Measurements from ENCODE around the gene CASK.
"Not testable (repeated sequence)": the region's sequence is repeated elsewhere in the genome, so short reads cannot be mapped to it uniquely, and the experiment has no call there.

The CASK gene

GRCh38 chrX:41516456-41516855 is 406.9 kb downstream of the CASK start:
- no peak for DNase-seq (ENCODE audit: low read depth in 2 of 2)

GRCh38 chrX:41515376-41515775 is 408.0 kb downstream of the CASK start:
- DNase-seq (ENCODE audit: low read depth in 2 of 2) = no peak

- DNase-seq (ENCODE audit: low read depth in 2 of 2) = no peak
Observed at GRCh38 chrX:41514179-41514578, 409.2 kb downstream of the CASK start.

- not testable (repeated sequence) for DNase-seq (ENCODE audit: low read depth in 2 of 2)
Observed at GRCh38 chrX:41512853-41513252, 410.5 kb downstream of the CASK start.

GRCh38 chrX:41512394-41512793 is 411.0 kb downstream of the CASK start:
- DNase-seq (ENCODE audit: low read depth in 2 of 2) = no peak

GRCh38 chrX:41507919-41508318 is 415.4 kb downstream of the CASK start:
- no peak for DNase-seq (ENCODE audit: low read depth in 2 of 2)

GRCh38 chrX:41502004-41502403 is 421.4 kb downstream of the CASK start:
- DNase-seq (ENCODE audit: low read depth in 2 of 2) = no peak

GRCh38 chrX:41499984-41500383 is 423.4 kb downstream of the CASK start:
- no peak for DNase-seq (ENCODE audit: low read depth in 2 of 2)

- no peak for DNase-seq (ENCODE audit: low read depth in 2 of 2)
Observed at GRCh38 chrX:41499195-41499594, 424.2 kb downstream of the CASK start.

- no peak for DNase-seq (ENCODE audit: low read depth in 2 of 2)
Observed at GRCh38 chrX:41491267-41492004, 431.9 kb downstream of the CASK start.

GRCh38 chrX:41490446-41490845 is 432.9 kb downstream of the CASK start:
- DNase-seq (ENCODE audit: low read depth in 2 of 2) = no peak

- no peak for DNase-seq (ENCODE audit: low read depth in 2 of 2)
Observed at GRCh38 chrX:41482154-41482850, 441.1 kb downstream of the CASK start.

- no peak for DNase-seq (ENCODE audit: low read depth in 2 of 2)
Observed at GRCh38 chrX:41481264-41482109, 441.9 kb downstream of the CASK start.

- no peak for DNase-seq (ENCODE audit: low read depth in 2 of 2)
Observed at GRCh38 chrX:41480508-41481260, 442.7 kb downstream of the CASK start.

- DNase-seq (ENCODE audit: low read depth in 2 of 2) = no peak
Observed at GRCh38 chrX:41478381-41478911, 444.9 kb downstream of the CASK start.

GRCh38 chrX:41475591-41476241 is 447.6 kb downstream of the CASK start:
- DNase-seq (ENCODE audit: low read depth in 2 of 2) = no peak

- DNase-seq (ENCODE audit: low read depth in 2 of 2) = no peak
Observed at GRCh38 chrX:41475191-41475590, 448.2 kb downstream of the CASK start.

GRCh38 chrX:41474726-41475100 is 448.6 kb downstream of the CASK start:
- no peak for DNase-seq (ENCODE audit: low read depth in 2 of 2)

GRCh38 chrX:41473936-41474725 is 449.2 kb downstream of the CASK start:
- no peak for DNase-seq (ENCODE audit: low read depth in 2 of 2)

GRCh38 chrX:41472231-41472815 is 451.0 kb downstream of the CASK start:
- no peak for DNase-seq (ENCODE audit: low read depth in 2 of 2)
